IPS-15b (cell line): ENCODE data around the gene PGLYRP2.
"Not testable (repeated sequence)": the region's sequence is repeated elsewhere in the genome, so short reads cannot be mapped to it uniquely, and the experiment has no call there.

Experiments used
- H3K27me3 ChIP-seq: one replicate; pipeline ENCODE4 v1.6.1; 2013; ENCODE audit warnings: low read length; ENCODE audit not compliant: control insufficient read depth, insufficient read depth
- H3K36me3 ChIP-seq: one replicate; pipeline ENCODE4 v1.6.1; 2013; ENCODE audit warnings: low read length; ENCODE audit not compliant: control insufficient read depth, insufficient read depth
- H3K4me1 ChIP-seq: one replicate; pipeline ENCODE4 v1.6.1; 2013; ENCODE audit warnings: mild to moderate bottlenecking, low read length; ENCODE audit not compliant: control insufficient read depth, insufficient read depth
- H3K4me3 ChIP-seq: one replicate; pipeline ENCODE4 v1.5.1; 2013; ENCODE audit warnings: low read depth, low read length
- H3K9ac ChIP-seq: one replicate; pipeline ENCODE4 v1.6.1; 2013; ENCODE audit warnings: low read depth, mild to moderate bottlenecking, low read length
- H3K9me3 ChIP-seq: one replicate; pipeline ENCODE4 v1.6.1; 2013; ENCODE audit warnings: mild to moderate bottlenecking, low read length; ENCODE audit not compliant: control insufficient read depth, insufficient read depth

The PGLYRP2 gene

GRCh38 chr19:15476325-15476724, 3.0 kb downstream of the PGLYRP2 start:
- Histone ChIP-seq H3K9ac (no peak overlapping the region), H3K9me3 (no peaks in the 10 kb centered on the region), H3K4me1 (no peaks in the 10 kb centered on the region), H3K27me3 (peaks cover 7% of the 10 kb centered on the region), H3K36me3 (no peaks in the 10 kb centered on the region), H3K4me3 (no peak overlapping the region)

GRCh38 chr19:15475611-15476010, 3.7 kb downstream of the PGLYRP2 start:
- H3K9ac ChIP-seq = no peak overlapping the region
- H3K4me1 ChIP-seq = no peaks in the 10 kb centered on the region
- no peaks in the 10 kb centered on the region for H3K9me3 ChIP-seq
- H3K36me3 ChIP-seq = no peaks in the 10 kb centered on the region
- peaks cover 10% of the 10 kb centered on the region for H3K27me3 ChIP-seq
- H3K4me3 ChIP-seq = no peak overlapping the region

- Histone ChIP-seq H3K9me3 (no peaks in the 10 kb centered on the region), H3K4me3 (no peak overlapping the region), H3K27me3 (peaks cover 10% of the 10 kb centered on the region), H3K9ac (no peak overlapping the region), H3K4me1 (no peaks in the 10 kb centered on the region), H3K36me3 (no peaks in the 10 kb centered on the region)
Observed at GRCh38 chr19:15475169-15475568, 4.1 kb downstream of the PGLYRP2 start.

GRCh38 chr19:15473821-15474220, 5.5 kb downstream of the PGLYRP2 start:
- H3K9me3 ChIP-seq, H3K36me3 ChIP-seq, H3K9ac ChIP-seq, H3K4me1 ChIP-seq, H3K4me3 ChIP-seq: not testable (repeated sequence)
- H3K27me3 ChIP-seq = peaks cover 23% of the 10 kb centered on the region

- peak overlapping the region; percentile 30 for H3K4me3 ChIP-seq
- peaks cover 2% of the 10 kb centered on the region for H3K36me3 ChIP-seq
- no peak overlapping the region for H3K9ac ChIP-seq
- no peaks in the 10 kb centered on the region for H3K4me1 ChIP-seq
- H3K27me3 ChIP-seq = peaks cover 44% of the 10 kb centered on the region
- H3K9me3 ChIP-seq = no peaks in the 10 kb centered on the region
Observed at GRCh38 chr19:15471639-15472101, 7.6 kb downstream of the PGLYRP2 start.

GRCh38 chr19:15469513-15470297, 9.6 kb downstream of the PGLYRP2 start:
- peaks cover 51% of the 10 kb centered on the region for H3K27me3 ChIP-seq
- no peaks in the 10 kb centered on the region for H3K9me3 ChIP-seq
- H3K9ac ChIP-seq = no peak overlapping the region
- peaks cover 2% of the 10 kb centered on the region for H3K36me3 ChIP-seq
- no peaks in the 10 kb centered on the region for H3K4me1 ChIP-seq
- peak overlapping the region; percentile 77 for H3K4me3 ChIP-seq

GRCh38 chr19:15468675-15469512, 10.4 kb downstream of the PGLYRP2 start:
- peak overlapping the region; percentile 77 for H3K4me3 ChIP-seq
- no peaks in the 10 kb centered on the region for H3K9me3 ChIP-seq
- H3K9ac ChIP-seq = no peak overlapping the region
- H3K27me3 ChIP-seq = peaks cover 54% of the 10 kb centered on the region
- H3K4me1 ChIP-seq = no peaks in the 10 kb centered on the region
- peaks cover 2% of the 10 kb centered on the region for H3K36me3 ChIP-seq

- peaks cover 58% of the 10 kb centered on the region for H3K27me3 ChIP-seq
- no peak overlapping the region for H3K9ac ChIP-seq
- no peaks in the 10 kb centered on the region for H3K4me1 ChIP-seq
- peaks cover 2% of the 10 kb centered on the region for H3K36me3 ChIP-seq
- no peak overlapping the region for H3K4me3 ChIP-seq
- H3K9me3 ChIP-seq = no peaks in the 10 kb centered on the region
Observed at GRCh38 chr19:15467734-15468214, 11.5 kb downstream of the PGLYRP2 start.

GRCh38 chr19:15466851-15467733, 12.2 kb downstream of the PGLYRP2 start:
- Histone ChIP-seq H3K9ac (no peak overlapping the region), H3K4me1 (no peaks in the 10 kb centered on the region), H3K4me3 (no peak overlapping the region)

GRCh38 chr19:15464394-15465385, 14.6 kb downstream of the PGLYRP2 start, which contains the start of gene RASAL3:
TSS of gene RASAL3 (minus strand) at chr19:15464544. CDS start at chr19:15464358, 186 bp downstream.
- Histone ChIP-seq H3K9ac (peak within 1 kb of the TSS; percentile 76), H3K4me1 (no peaks in the 10 kb centered on the region), H3K4me3 (peak within 1 kb of the TSS; percentile 51), H3K36me3 (peaks cover under 1% of the 10 kb centered on the region), H3K9me3 (no peaks in the 10 kb centered on the region), H3K27me3 (peaks cover 54% of the 10 kb centered on the region)

More at GRCh38 chr19:15466851-15467733, 12.2 kb downstream of the PGLYRP2 start:
- Histone ChIP-seq H3K27me3 (peaks cover 54% of the 10 kb centered on the region), H3K36me3 (peaks cover 2% of the 10 kb centered on the region), H3K9me3 (no peaks in the 10 kb centered on the region)
